NCI-H526 treated with DMSO at 0.1 percent for 48 hours (cell line): ENCODE results near the gene USP31.
"Not testable (repeated sequence)": the region's sequence is repeated elsewhere in the genome, so short reads cannot be mapped to it uniquely, and the experiment has no call there.

Experiments used
- DNase-seq: peaks from one replicate; lab custom pipeline; 2025; lab: John Stamatoyannopoulos, UW

USP31 gene

GRCh38 chr16:23156110-23156509, 6.9 kb upstream of the USP31 start:
- no peak for DNase-seq

GRCh38 chr16:23155445-23156049, 6.3 kb upstream of the USP31 start:
- no peak for DNase-seq

GRCh38 chr16:23152386-23153178, 3.3 kb upstream of the USP31 start:
- no peak for DNase-seq

GRCh38 chr16:23149993-23150364, 727 bp upstream of the USP31 start:
- no peak for DNase-seq

GRCh38 chr16:23148513-23149266, 562 bp downstream of the USP31 start:
- peak; percentile 25 for DNase-seq

GRCh38 chr16:23148166-23148512, 1.1 kb downstream of the USP31 start:
- DNase-seq = no peak

- DNase-seq = no peak
Measured at GRCh38 chr16:23147666-23148065, 1.6 kb downstream of the USP31 start.

- no peak for DNase-seq
Measured at GRCh38 chr16:23146877-23147601, 2.2 kb downstream of the USP31 start.

GRCh38 chr16:23145608-23146007, 3.6 kb downstream of the USP31 start:
- DNase-seq = no peak

- DNase-seq = no peak
Measured at GRCh38 chr16:23145186-23145585, 4.1 kb downstream of the USP31 start.

GRCh38 chr16:23144393-23144792, 4.9 kb downstream of the USP31 start:
- not testable (repeated sequence) for DNase-seq

- DNase-seq = no peak
Measured at GRCh38 chr16:23143391-23143790, 5.9 kb downstream of the USP31 start.

GRCh38 chr16:23141959-23142740, 7.1 kb downstream of the USP31 start:
- DNase-seq = no peak

- no peak for DNase-seq
Measured at GRCh38 chr16:23141500-23141899, 7.8 kb downstream of the USP31 start.

- no peak for DNase-seq
Measured at GRCh38 chr16:23141033-23141432, 8.2 kb downstream of the USP31 start.

- DNase-seq = no peak
Measured at GRCh38 chr16:23140107-23140506, 9.1 kb downstream of the USP31 start.

GRCh38 chr16:23137818-23138217, 11.4 kb downstream of the USP31 start:
- no peak for DNase-seq

GRCh38 chr16:23137256-23137655, 12.0 kb downstream of the USP31 start:
- DNase-seq = no peak

- no peak for DNase-seq
Measured at GRCh38 chr16:23134274-23134673, 15.0 kb downstream of the USP31 start.

- DNase-seq = no peak
Measured at GRCh38 chr16:23132775-23133463, 16.3 kb downstream of the USP31 start.
